ENCODE results near the gene OR51E2.

- no peak for TF ChIP-seq POLR2AphosphoS5 (IDR thresholded peaks at IDR 0.05; ENCODE audit: low read depth, low read length)
- TF ChIP-seq TAF1 (IDR thresholded peaks at IDR 0.05; ENCODE audit: borderline replicate concordance, insufficient read depth, low read length): no peak
- TF ChIP-seq SIN3A (IDR thresholded peaks at IDR 0.05; ENCODE audit: borderline replicate concordance, insufficient read depth, low read length): no peak
- no peak for TF ChIP-seq REST (IDR thresholded peaks at IDR 0.05; ENCODE audit: insufficient read depth in 1 of 2, low read depth in 2 of 2, low read length in 2 of 2)
Measured at GRCh38 chr11:4641501-4641900, 56.2 kb downstream of the OR51E2 start.
